HUES48 (cell line): ENCODE measurements around the gene ATG2B.

Experiments used
- H3K27ac ChIP-seq: one replicate; pipeline ENCODE4 v1.7.0; 2013; ENCODE audit warnings: low read depth, low read length, inconsistent platforms
- H3K27me3 ChIP-seq: 2 replicates; pipeline ENCODE4 v1.6.1; 2013; ENCODE audit warnings: mild to moderate bottlenecking, low read length; ENCODE audit not compliant: control insufficient read depth, insufficient read depth
- H3K36me3 ChIP-seq: 2 replicates; pipeline ENCODE4 v1.6.1; 2013; ENCODE audit warnings: low read length; ENCODE audit not compliant: control insufficient read depth, insufficient read depth
- H3K4me1 ChIP-seq: 2 replicates; pipeline ENCODE4 v1.6.1; 2013; ENCODE audit warnings: mild to moderate bottlenecking, low read length; ENCODE audit not compliant: control insufficient read depth, insufficient read depth
- H3K4me3 ChIP-seq: 2 replicates; pipeline ENCODE4 v1.5.1; 2013; ENCODE audit warnings: mild to moderate bottlenecking, low read depth, low read length
- H3K9ac ChIP-seq: 2 replicates; pipeline ENCODE4 v1.6.1; 2013; ENCODE audit warnings: mild to moderate bottlenecking, low read depth, low read length, moderate library complexity
- H3K9me3 ChIP-seq: 2 replicates; pipeline ENCODE4 v1.6.1; 2013; ENCODE audit warnings: low read length; ENCODE audit not compliant: control insufficient read depth, insufficient read depth

ATG2B gene

DNA sequence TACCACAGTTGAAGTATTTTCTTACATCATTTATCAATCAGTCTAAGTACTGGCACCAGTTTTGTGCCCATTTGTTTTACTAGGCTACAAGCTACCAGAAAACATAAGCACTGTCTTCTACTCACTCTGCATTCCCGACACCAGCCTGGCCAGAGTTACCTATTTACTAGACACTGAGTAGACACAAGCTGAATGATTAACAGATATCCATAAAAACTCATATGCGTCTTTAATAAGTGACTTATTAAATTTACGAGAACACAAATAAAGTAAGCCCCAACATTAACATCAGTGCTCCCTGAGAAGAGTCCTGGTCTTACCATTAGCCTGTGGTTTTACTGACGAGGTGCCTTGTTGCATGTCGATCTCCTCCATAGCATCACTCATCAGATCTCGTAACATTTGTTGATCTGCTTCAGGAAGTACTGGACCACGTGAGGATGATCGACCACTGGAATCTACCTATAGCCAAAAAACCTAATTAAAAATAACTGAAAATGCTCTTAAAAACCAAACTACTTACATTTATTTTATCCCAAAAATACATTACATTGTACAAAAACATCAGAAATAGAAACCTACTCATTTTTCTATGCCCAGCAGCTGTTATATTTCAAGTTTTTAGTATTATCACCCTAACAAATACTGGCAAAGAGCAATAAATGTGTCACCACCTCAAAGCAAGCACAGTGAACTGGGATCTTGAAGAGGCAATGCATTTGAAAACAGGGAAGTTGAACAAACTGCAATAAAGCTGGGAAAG, 53.8 kb downstream of the ATG2B start:
- Histone ChIP-seq H3K9me3 (no peaks in the 10 kb centered on the region), H3K27me3 (no peaks in the 10 kb centered on the region), H3K4me1 (no peaks in the 10 kb centered on the region), H3K36me3 (peaks cover 76% of the 10 kb centered on the region), H3K4me3 (no peak overlapping the region), H3K9ac (no peak overlapping the region), H3K27ac (no peak overlapping the region)

DNA sequence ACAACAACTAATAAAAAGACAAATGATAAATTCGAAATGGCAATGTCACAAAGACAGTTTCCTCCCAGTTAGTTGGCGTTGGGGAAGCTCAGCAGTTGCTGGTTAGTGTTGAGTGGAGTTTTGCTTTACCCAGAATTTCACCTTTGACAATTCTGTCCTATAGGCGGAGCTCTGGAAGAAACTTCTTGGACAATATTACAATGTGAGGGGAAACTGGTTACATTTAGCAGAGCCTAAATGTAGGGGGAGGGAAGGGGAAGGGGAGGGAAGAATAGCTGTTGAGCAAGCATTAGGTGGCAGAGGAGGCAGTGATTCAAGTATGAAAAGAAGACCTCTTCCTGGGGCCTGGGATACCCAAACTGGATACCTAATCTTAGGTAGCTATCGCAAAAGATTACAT, 55.7 kb downstream of the ATG2B start:
- Histone ChIP-seq H3K27ac (no peak overlapping the region), H3K27me3 (no peaks in the 10 kb centered on the region), H3K4me3 (no peak overlapping the region), H3K36me3 (peaks cover 78% of the 10 kb centered on the region), H3K9ac (no peak overlapping the region), H3K9me3 (no peaks in the 10 kb centered on the region), H3K4me1 (no peaks in the 10 kb centered on the region)

DNA sequence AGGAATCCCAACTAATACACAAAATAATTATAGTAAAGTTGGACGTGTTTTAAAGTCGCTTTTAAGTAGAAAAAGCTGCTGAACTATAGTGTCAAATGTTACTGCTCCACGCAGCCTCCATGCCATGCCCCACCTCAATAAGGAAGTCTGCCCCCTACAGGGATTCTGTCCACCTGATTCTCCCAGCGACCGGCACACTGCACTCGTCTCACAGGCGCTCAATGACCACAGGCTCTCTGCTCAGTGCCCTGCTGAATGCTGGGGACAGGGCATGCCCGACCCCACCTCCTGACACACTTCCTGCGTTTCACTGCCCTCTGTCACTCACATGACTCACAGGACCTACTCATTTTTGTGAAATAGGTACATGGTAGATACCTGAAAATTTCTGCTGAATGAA, 58.2 kb downstream of the ATG2B start:
- H3K9me3 ChIP-seq: no peaks in the 10 kb centered on the region
- no peak overlapping the region for H3K4me3 ChIP-seq
- H3K4me1 ChIP-seq: no peaks in the 10 kb centered on the region
- no peak overlapping the region for H3K9ac ChIP-seq
- H3K36me3 ChIP-seq: peaks cover 67% of the 10 kb centered on the region
- no peak overlapping the region for H3K27ac ChIP-seq
- no peaks in the 10 kb centered on the region for H3K27me3 ChIP-seq

DNA sequence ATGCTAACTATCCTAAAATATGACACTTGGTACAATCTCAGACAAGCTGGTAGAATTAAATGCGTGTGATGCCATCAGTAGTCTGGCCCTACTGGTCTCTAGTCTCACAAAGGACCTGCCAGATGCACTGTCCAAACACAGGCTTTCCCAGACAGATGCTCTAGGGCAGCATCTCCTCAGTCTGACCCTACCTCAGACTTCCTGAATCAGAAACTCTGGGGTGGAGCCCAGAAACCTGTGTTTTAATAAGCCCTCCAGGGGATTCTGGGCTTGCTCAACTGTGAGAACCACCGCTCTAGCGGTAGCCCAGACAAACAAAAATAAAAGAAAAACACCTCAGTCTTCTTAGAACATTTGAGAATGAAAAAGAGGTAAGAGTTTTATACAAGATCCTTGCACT, 59.2 kb downstream of the ATG2B start:
- no peaks in the 10 kb centered on the region for H3K4me1 ChIP-seq
- H3K36me3 ChIP-seq: peaks cover 61% of the 10 kb centered on the region
- no peak overlapping the region for H3K9ac ChIP-seq
- H3K27ac ChIP-seq: no peak overlapping the region
- H3K9me3 ChIP-seq: no peaks in the 10 kb centered on the region
- H3K4me3 ChIP-seq: no peak overlapping the region
- no peaks in the 10 kb centered on the region for H3K27me3 ChIP-seq

DNA sequence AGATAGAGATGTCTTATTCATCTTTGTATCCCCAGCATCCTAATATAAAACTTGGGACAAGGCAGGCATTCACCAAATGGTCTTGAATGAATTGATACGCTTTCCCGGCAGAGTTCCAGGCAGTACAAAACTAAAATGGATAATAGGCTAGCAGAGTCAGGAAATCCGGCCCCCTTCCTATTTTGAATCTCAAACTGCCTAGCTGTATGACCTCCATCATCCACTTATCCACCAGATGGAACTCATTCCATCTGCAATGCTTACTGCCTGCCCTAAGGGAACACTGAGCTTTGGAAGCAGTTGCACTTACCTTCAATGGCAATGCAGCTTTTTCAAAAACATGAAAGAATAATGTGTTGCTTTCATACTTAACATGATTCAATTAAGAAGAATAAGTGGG, 63.7 kb downstream of the ATG2B start:
- no peaks in the 10 kb centered on the region for H3K27me3 ChIP-seq
- H3K27ac ChIP-seq: no peak overlapping the region
- no peak overlapping the region for H3K4me3 ChIP-seq
- H3K4me1 ChIP-seq: no peaks in the 10 kb centered on the region
- H3K9ac ChIP-seq: no peak overlapping the region
- peaks cover 45% of the 10 kb centered on the region for H3K36me3 ChIP-seq
- no peaks in the 10 kb centered on the region for H3K9me3 ChIP-seq

DNA sequence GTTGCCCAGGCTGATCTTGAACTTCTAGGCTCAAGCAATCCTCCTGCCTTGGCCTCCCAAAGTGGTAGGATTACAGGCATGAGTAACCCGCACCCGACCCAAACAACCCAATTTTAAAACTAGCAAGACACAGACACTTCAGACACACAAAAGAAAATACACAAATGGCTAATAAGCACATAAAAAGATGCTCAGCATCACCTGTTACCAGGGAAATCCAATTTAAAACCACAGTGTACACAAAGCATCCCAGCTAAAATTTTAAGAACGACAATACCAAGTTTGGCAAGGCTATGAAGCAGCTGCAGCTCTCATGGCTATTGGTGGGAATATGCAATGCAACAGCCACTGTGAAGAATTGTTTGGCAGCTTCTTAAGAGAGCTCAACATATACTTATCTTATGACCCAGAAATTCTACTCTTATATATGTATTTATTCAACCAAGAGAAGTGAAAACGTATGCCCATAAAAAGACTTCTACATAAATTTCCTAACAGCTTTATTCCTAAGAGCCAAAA, 65.1 kb downstream of the ATG2B start:
- Histone ChIP-seq H3K27ac (no peak overlapping the region), H3K9ac (no peak overlapping the region), H3K4me3 (no peak overlapping the region), H3K4me1 (no peaks in the 10 kb centered on the region), H3K27me3 (no peaks in the 10 kb centered on the region), H3K36me3 (peaks cover 38% of the 10 kb centered on the region), H3K9me3 (no peaks in the 10 kb centered on the region)

DNA sequence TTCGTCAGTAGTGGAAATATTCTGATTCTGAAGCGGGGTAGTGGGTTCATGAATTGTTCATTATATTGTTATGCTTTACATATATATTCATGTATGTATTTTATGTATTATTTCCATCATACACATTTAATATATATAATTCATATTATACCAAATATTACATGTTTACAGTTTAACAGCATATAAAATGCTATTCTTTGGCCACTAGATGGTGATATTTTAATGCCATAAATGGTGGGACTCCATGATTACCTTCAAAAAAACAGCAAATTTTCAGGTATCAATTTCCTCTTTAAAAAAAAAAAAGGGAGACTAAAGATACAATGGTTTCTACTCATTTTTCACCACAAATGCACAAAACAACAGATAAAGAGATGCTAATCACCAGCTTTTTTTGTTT, 66.1 kb downstream of the ATG2B start:
- Histone ChIP-seq H3K4me3 (no peak overlapping the region), H3K36me3 (peaks cover 38% of the 10 kb centered on the region), H3K27me3 (no peaks in the 10 kb centered on the region)

DNA sequence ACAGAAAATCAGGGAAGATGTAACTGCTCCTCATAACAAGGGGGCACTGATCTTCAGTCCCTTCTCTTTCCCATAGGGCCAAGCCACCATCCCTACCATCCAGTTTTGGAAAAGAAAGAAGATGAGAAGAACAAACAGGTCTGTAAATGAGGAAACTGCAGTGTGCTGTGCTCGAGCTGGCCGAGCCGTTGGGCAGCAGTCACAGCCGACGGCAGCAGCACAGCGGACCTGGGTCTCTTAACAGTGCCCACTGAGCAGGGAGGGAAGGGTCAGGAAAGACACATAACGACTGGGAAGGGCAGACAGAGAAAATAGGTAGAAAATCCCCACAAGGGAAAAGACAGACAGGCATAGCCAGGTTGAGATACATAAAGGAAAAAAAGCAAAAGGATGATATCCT, 68.9 kb downstream of the ATG2B start:
- Histone ChIP-seq H3K9ac (no peak overlapping the region), H3K27ac (no peak overlapping the region), H3K9me3 (no peaks in the 10 kb centered on the region), H3K36me3 (peaks cover 52% of the 10 kb centered on the region), H3K4me1 (no peaks in the 10 kb centered on the region), H3K4me3 (no peak overlapping the region), H3K27me3 (no peaks in the 10 kb centered on the region)

More for the DNA sequence above, 66.1 kb downstream of the ATG2B start:
- no peak overlapping the region for H3K9ac ChIP-seq
- no peaks in the 10 kb centered on the region for H3K9me3 ChIP-seq
- no peak overlapping the region for H3K27ac ChIP-seq
- no peaks in the 10 kb centered on the region for H3K4me1 ChIP-seq

DNA sequence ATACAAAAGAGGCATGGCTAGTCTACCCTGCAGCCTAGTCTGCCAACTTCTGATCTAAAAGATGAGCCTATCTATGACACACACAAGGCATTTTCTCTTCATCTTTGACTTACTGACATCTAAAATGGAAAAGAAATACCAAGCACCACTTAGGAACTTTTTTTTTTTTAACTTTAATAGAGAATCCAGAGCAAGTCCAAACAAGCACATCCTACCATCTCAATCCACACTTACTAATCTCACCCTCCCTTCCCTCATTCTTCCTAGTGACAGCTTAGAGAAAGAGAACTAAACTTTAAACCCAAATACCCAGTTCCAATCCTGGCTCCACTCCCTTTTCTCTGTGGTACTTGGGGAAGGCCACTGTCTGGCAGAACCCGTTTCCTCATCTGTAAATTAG, 75.3 kb downstream of the ATG2B start:
- Histone ChIP-seq H3K4me1 (no peaks in the 10 kb centered on the region), H3K36me3 (peaks cover 59% of the 10 kb centered on the region), H3K27me3 (no peaks in the 10 kb centered on the region), H3K9ac (no peak overlapping the region), H3K27ac (no peak overlapping the region), H3K4me3 (no peak overlapping the region), H3K9me3 (no peaks in the 10 kb centered on the region)

DNA sequence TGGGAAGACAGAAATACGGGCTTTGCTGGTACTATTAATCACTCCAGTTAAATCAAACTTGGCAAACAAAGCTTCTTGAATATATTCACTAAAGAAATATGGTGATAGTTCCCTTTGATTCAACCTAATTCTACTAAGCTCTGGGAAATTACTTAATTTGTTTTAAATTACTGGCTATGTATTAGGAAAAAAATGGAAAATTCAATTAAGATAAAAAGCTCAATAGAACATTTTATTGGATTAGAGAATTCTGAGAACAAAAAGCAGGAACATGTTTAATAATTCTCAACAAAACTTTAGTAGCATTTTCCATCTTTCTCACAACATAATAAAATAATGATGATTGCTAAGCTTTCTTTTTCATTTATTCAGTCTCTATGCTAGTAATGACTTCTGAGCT, 76.9 kb downstream of the ATG2B start:
- Histone ChIP-seq H3K27me3 (no peaks in the 10 kb centered on the region), H3K9ac (no peak overlapping the region), H3K4me3 (no peak overlapping the region), H3K9me3 (no peaks in the 10 kb centered on the region), H3K4me1 (no peaks in the 10 kb centered on the region), H3K36me3 (peaks cover 47% of the 10 kb centered on the region), H3K27ac (no peak overlapping the region)

DNA sequence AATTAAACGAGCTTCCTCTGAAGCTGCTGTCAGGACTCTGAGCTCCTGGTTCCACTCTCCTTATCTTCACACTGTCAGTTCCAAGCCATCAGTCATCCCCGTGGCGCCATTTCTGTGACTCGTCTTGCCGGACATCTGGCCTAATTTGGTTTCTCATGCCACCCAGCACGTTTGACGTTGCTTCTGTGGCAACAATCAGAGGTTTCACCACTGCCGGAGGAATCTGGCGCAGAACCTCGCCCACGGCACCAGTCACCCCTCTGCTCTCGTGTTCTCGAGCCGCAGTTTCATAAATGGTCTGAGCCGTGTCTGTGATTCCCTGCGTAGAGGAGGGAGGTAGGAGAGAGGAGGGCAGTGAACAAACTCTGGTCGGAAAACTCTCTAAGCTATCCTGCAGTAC, 77.5 kb downstream of the ATG2B start:
- Histone ChIP-seq H3K4me3 (no peak overlapping the region), H3K4me1 (no peaks in the 10 kb centered on the region), H3K9ac (no peak overlapping the region), H3K27ac (no peak overlapping the region), H3K36me3 (peaks cover 42% of the 10 kb centered on the region), H3K27me3 (no peaks in the 10 kb centered on the region), H3K9me3 (no peaks in the 10 kb centered on the region)
